Activated CD8-positive, alpha-beta memory T cell treated with anti-CD3 and anti-CD28 coated beads, Interleukin-2, amount 10 ng/mL, durations not matched to agents 7 days and 5 days (primary cell): ENCODE data around the gene CD40LG. TPM values are rescaled to one million over a fixed set of nuclear protein-coding genes. Genes with fewer than 3 reads are reported as not detected.

Experiments used
- ATAC-seq: fragments of 150-1000 bp; cut with Tn5 transposase; one replicate; pipeline ENCODE4 v1.10.0; 2021; ENCODE audit warnings: moderate library complexity
- CTCF ChIA-PET: fragments of 350-600 bp; sonication (Branson Sonifier 250); formaldehyde crosslinking; loops from one replicate; lab custom pipeline; 2021; ENCODE audit warnings: antibody characterized with exemption; lab: Charles Lee
- DNase-seq: peaks from one replicate; pipeline ENCODE4 v3.0.0-alpha.2; 2020
- H3K27ac Mint-ChIP-seq: one replicate; pipeline ENCODE4 v1.8.0; 2021; ENCODE audit warnings: mild to moderate bottlenecking, mixed read lengths
- H3K27me3 Mint-ChIP-seq: one replicate; pipeline ENCODE4 v1.8.0; 2021; ENCODE audit warnings: mixed read lengths
- H3K36me3 Mint-ChIP-seq: one replicate; pipeline ENCODE4 v1.8.0; 2021; ENCODE audit warnings: mild to moderate bottlenecking, mixed read lengths
- H3K4me1 Mint-ChIP-seq: one replicate; pipeline ENCODE4 v1.8.0; 2021; ENCODE audit warnings: mixed read lengths
- H3K4me3 Mint-ChIP-seq: one replicate; pipeline ENCODE4 v1.8.0; 2021; ENCODE audit warnings: mild to moderate bottlenecking, moderate library complexity, mixed read lengths
- H3K9me3 Mint-ChIP-seq: one replicate; pipeline ENCODE4 v1.8.0; 2022; ENCODE audit warnings: low read depth, mixed read lengths
- total RNA-seq, 2 experiments: library from RNA; stranded (reverse); gene quantifications; one replicate each; pipeline ENCODE4 v1.2.3, GENCODE V29; 2021

Gene CD40LG
- 10 to 100 TPM in 1 of 2 experiments, 1 to 10 TPM in 1; 5.9 to 12.7 TPM for total RNA-seq

DNA sequence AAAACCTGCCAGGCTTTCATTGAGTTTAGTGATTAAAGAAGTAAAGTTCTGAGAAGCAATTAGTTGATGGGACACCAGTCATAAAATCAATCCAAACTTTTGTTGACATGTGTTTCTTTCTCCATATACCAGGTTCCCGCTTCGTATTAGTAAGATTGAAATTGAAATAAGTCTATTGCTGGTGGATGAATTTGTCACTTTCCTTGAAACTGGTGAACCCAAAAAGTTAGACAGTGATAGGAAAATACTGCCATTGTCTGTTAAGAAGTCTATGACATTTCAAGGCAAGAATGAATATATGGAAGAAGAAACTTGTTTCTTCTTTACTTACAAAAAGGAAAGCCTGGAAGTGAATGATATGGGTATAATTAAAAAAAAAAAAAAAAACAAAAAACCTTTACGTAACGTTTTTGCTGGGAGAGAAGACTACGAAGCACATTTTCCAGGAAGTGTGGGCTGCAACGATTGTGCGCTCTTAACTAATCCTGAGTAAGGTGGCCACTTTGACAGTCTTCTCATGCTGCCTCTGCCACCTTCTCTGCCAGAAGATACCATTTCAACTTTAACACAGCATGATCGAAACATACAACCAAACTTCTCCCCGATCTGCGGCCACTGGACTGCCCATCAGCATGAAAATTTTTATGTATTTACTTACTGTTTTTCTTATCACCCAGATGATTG lies at the start of gene CD40LG:
TSS of gene CD40LG (plus strand) at position 482 of the 684 bp plus-strand sequence. CDS start at position 573, 91 bp downstream.
- CTCF ChIA-PET = no interaction called here
- H3K4me1 Mint-ChIP-seq = peaks cover 42% of the 10 kb centered on the region
- peaks cover 41% of the 10 kb centered on the region for H3K36me3 Mint-ChIP-seq
- no peaks in the 10 kb centered on the region for H3K27me3 Mint-ChIP-seq
- no peak for DNase-seq
- H3K4me3 Mint-ChIP-seq = peak within 1 kb of the TSS; percentile 56
- peaks cover 7% of the 10 kb centered on the region for H3K9me3 Mint-ChIP-seq
- no peak within 1 kb of the TSS for H3K27ac Mint-ChIP-seq
- no peak for ATAC-seq

DNA sequence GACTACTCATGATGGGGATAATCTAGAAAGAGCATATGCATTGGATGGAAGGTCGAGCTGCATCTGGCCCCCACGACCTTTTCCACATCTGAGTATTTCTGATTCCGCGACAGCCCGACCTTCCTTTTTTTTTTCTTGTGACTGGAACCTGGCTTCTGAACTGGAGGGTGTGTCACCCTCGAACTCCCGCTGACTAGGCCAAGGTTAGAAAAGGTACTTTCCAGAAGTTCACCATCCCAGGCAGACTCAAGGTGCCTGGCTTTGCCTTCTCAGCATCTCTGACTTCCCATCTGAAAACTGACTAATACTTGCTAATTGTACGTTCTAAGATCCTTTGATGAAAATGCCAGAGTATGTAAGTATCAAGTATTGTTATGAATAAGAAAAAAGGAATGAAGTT lies 49.3 kb upstream of the CD40LG start:
- CTCF ChIA-PET = interaction anchor here (1.1 kb wide), 1 partner anchor 19 kb away, joined by 3 read pairs; no protein-coding TSS in a partner anchor
- ATAC-seq (no peak), DNase-seq (no peak)
- Mint-ChIP-seq H3K4me1 (peaks cover 23% of the 10 kb centered on the region), H3K36me3 (peaks cover 2% of the 10 kb centered on the region), H3K27me3 (no peaks in the 10 kb centered on the region), H3K4me3 (no peak overlapping the region), H3K9me3 (no peaks in the 10 kb centered on the region), H3K27ac (no peak overlapping the region)

DNA sequence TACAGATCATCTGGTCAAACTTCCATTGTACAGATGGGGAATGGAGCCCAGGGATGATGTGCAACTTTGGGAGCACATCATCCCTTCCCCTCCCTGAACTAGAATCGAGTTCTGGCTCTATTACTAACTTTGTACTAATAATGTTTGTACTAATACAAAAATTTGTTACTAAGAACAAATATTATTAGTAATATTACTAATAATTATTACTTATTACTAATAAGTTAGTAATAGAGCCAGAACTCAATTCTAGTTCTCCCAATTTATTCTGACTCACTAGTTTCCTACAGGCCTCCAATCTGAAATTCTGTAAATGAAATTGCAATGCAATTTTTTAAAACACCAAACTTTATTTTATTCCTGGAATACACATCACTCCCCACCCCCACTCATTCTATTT lies 47.9 kb upstream of the CD40LG start:
- peaks cover 2% of the 10 kb centered on the region for H3K36me3 Mint-ChIP-seq
- no peaks in the 10 kb centered on the region for H3K9me3 Mint-ChIP-seq
- CTCF ChIA-PET = interaction anchor here (0.6 kb wide), 1 partner anchor 508 kb away, joined by 3 read pairs; no protein-coding TSS in a partner anchor
- peaks cover 23% of the 10 kb centered on the region for H3K4me1 Mint-ChIP-seq
- H3K4me3 Mint-ChIP-seq = no peak overlapping the region
- DNase-seq = no peak
- no peaks in the 10 kb centered on the region for H3K27me3 Mint-ChIP-seq
- H3K27ac Mint-ChIP-seq = no peak overlapping the region
- no peak for ATAC-seq

DNA sequence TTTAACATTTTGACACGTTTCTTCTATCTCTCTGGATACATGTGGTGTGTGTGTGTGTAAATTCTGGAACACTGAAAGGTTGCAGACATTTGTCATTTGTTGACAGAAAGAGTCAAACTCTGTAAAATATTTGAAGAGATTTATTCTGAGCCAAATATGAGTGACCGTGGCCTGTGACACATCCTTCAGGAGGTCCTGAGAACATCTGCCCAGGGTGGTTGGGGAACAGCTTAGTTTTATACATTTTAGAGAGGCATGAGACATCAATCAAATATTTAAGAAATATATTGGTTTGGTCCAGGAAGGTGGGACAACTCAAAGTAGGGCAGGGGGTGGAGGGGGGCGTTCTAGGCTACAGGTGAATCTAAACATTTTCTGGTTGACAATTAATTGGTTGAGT lies 40.7 kb upstream of the CD40LG start:
- Mint-ChIP-seq H3K4me3 (no peak overlapping the region), H3K4me1 (peaks cover 39% of the 10 kb centered on the region), H3K9me3 (peaks cover 3% of the 10 kb centered on the region), H3K27me3 (no peaks in the 10 kb centered on the region), H3K27ac (no peak overlapping the region), H3K36me3 (peaks cover 9% of the 10 kb centered on the region)
- DNase-seq = no peak
- CTCF ChIA-PET = interaction anchor here (0.8 to 4.8 kb wide), 5 partner anchors 23 to 318 kb away, joined by 3 to 57 read pairs (median 3); no protein-coding TSS in a partner anchor
- ATAC-seq = no peak

DNA sequence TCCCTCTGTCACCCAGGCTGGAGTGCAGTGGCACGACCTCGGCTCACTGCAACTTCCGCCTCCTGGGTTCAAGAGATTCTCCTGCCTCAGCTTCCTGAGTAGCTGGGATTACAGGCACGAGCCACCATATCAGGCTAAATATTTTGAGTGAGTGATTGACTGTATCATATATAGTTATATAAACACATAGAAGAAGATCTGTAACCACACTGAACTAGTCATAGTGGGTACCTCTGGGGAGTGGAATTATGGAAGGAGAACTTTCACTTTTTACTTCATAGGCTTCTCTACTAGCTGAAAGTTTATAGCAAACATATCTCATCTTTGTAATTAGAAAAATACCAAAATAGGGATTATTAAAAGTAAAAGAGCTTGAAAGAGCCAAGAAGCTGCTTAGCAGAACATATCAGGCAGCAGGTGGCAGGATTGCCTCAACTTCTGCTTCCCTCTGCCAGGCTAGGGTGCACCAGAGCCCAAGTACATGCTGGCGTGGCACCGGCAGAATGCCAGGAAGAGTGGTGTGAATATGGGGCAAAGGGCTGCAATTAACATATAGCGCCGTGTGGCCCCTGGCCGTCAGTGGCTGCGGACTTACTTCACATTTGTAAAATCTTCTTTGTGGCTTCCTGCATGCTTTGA lies 39.5 kb upstream of the CD40LG start:
- Mint-ChIP-seq H3K36me3 (peaks cover 9% of the 10 kb centered on the region), H3K4me3 (no peak overlapping the region), H3K27me3 (no peaks in the 10 kb centered on the region), H3K4me1 (peaks cover 41% of the 10 kb centered on the region), H3K9me3 (peaks cover 3% of the 10 kb centered on the region), H3K27ac (peak overlapping the region; percentile 28)
- CTCF ChIA-PET = interaction anchor here (0.8 to 4.8 kb wide), 11 partner anchors 9 to 201 kb away, joined by 3 to 57 read pairs (median 5); no protein-coding TSS in a partner anchor
- ATAC-seq = peak; percentile 80
- peak; percentile 70 for DNase-seq

DNA sequence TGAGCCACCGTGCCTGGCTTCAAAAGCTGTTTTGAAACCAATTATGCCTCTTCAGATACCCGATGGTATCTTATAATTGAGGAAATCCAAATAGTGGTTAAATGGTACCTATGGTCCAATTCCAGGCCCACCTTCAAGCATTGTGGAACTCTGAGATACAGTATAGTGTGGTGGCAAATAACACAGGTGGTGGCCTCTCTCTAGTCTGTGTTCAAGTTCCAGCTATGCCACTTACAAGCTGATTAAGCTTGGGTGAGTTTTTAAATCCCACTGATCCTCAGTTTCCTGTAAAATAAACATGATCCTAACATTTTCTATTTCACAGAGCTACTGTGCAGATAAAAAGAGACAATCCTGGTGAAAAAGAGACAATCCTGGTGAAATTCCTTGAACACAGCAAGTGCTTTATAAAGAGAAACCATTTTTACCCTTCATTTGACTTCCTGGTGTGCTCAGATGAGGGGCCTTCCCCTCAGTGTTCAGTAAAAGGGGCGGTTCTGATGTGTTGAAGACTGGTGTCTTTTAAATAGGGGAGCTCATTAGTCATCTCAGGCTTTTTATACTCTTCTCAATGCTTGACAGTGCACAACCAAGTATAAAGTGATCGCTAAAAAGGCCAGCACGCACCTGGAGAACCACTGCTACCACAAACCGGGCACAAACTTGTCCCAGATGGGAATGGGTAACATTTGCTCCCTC lies 30.8 kb upstream of the CD40LG start:
- H3K36me3 Mint-ChIP-seq = peaks cover 7% of the 10 kb centered on the region
- peak overlapping the region; percentile 86 for H3K27ac Mint-ChIP-seq
- H3K9me3 Mint-ChIP-seq = no peaks in the 10 kb centered on the region
- peak; percentile 59 for DNase-seq
- H3K4me1 Mint-ChIP-seq = peaks cover 58% of the 10 kb centered on the region
- CTCF ChIA-PET = interaction anchor here (1.0 to 3.9 kb wide), 6 partner anchors 9 to 77 kb away, joined by 3 to 13 read pairs (median 5); no protein-coding TSS in a partner anchor
- peak; percentile 90 for ATAC-seq
- H3K4me3 Mint-ChIP-seq = no peak overlapping the region
- H3K27me3 Mint-ChIP-seq = no peaks in the 10 kb centered on the region

DNA sequence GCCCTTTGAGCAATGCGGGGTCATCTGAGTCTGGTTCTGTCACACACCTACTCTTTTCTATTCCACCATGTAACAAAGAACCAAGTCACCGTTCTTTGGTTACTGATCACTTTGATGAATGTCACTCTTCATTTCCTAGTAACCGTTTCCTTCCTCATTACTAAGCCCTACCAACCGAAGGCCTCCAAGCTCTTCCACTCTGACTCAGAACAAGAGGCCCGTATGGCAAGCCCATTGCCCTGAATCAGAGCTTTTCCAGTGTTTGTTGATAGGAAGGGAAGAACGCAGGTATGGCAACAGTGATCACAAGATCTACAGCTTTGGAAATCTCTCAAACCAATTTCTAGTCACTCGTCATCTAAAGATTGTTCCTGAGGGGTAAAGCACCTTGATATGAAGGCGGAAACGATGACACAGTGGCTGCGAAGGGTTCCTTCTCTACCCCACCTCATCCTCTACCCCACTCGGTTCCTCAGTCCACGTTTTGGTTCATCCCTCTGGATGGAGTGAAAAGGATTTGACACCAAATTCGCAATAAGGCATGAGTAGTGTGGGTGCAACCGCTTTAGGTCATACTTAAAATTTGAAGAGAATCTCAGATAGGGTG lies 28.0 kb upstream of the CD40LG start:
- DNase-seq (peak; percentile 59), ATAC-seq (peak; percentile 59)
- Mint-ChIP-seq H3K4me1 (peaks cover 83% of the 10 kb centered on the region), H3K9me3 (peaks cover 3% of the 10 kb centered on the region), H3K27me3 (no peaks in the 10 kb centered on the region), H3K36me3 (peaks cover 14% of the 10 kb centered on the region), H3K27ac (peak overlapping the region; percentile 84), H3K4me3 (no peak overlapping the region)
- CTCF ChIA-PET = interaction anchor here (1.1 to 3.9 kb wide), 3 partner anchors 8 to 74 kb away, joined by 3 to 13 read pairs (median 3); no protein-coding TSS in a partner anchor

DNA sequence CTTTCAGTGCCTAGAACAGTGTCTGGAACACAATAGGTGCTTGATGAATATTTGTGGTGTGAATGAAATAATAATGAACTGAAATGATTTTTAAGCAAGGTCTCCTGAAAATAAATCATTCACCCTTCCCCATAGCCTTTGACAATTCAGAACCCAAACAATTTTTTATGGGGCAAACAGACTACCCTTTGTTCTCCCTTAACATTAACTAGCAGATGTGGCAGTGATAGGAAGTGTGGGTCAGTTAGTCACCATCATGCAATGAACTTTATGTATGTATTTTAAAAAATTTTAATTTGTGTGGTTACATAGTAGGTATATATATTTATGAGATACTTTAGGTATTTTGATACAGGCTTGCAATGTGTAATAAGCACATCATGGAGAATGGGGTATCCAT lies 27.2 kb upstream of the CD40LG start:
- CTCF ChIA-PET = interaction anchor here (1.1 kb wide), 1 partner anchor 8 kb away, joined by 3 read pairs; no protein-coding TSS in a partner anchor
- DNase-seq (no peak), ATAC-seq (no peak)
- Mint-ChIP-seq H3K27me3 (no peaks in the 10 kb centered on the region), H3K4me1 (peaks cover 87% of the 10 kb centered on the region), H3K36me3 (peaks cover 14% of the 10 kb centered on the region), H3K27ac (peak overlapping the region; percentile 84), H3K4me3 (no peak overlapping the region), H3K9me3 (peaks cover 3% of the 10 kb centered on the region)

DNA sequence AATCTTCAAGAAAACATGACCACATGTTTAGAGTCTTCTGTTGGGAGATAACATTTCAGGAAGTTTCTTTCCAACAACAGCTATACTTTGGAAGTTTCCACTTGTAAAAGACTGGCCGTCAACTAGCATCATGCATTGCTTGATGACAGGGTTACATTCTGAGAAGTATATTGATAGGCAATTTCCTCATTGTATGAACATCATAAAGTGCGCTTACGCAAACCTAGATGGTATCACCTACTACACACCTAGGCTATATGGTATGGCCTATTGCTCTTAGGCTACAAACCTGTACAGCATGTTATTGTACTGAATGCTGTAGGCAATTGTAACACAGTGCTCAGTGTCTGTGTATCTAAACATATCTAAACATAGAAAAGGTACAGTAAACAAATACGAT lies 25.4 kb upstream of the CD40LG start:
- CTCF ChIA-PET = interaction anchor here (1.4 to 2.9 kb wide), 3 partner anchors 13 to 72 kb away, joined by 4 to 11 read pairs (median 5); no protein-coding TSS in a partner anchor
- Mint-ChIP-seq H3K36me3 (peaks cover 14% of the 10 kb centered on the region), H3K4me1 (peaks cover 95% of the 10 kb centered on the region), H3K27ac (peak overlapping the region; percentile 89), H3K4me3 (no peak overlapping the region), H3K9me3 (peaks cover 3% of the 10 kb centered on the region), H3K27me3 (no peaks in the 10 kb centered on the region)
- DNase-seq = no peak
- ATAC-seq = no peak

DNA sequence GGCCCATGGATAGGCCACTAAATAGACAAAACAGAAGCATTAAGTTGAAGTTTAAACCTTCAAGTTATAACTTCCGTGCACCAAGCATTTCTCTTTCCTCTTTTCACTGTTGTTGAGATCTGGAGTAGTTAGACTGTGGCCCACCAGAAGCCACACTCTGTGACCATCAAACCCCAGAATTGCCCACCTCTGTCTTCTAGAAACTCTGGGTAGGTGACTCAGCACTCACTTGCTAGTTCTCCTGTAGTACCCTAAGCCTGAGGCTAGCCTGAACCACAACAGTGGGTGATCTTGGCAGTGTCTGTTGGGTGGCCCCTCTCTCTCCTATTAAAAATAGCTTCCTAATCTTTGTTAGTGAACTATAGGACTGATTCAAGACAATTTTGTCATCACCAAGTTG lies 24.6 kb upstream of the CD40LG start:
- CTCF ChIA-PET = interaction anchor here (0.7 to 2.9 kb wide), 4 partner anchors 9 to 47 kb away, joined by 3 to 11 read pairs (median 4); no protein-coding TSS in a partner anchor
- H3K36me3 Mint-ChIP-seq = peaks cover 14% of the 10 kb centered on the region
- peaks cover 3% of the 10 kb centered on the region for H3K9me3 Mint-ChIP-seq
- H3K4me3 Mint-ChIP-seq = no peak overlapping the region
- H3K4me1 Mint-ChIP-seq = peaks cover 95% of the 10 kb centered on the region
- peak overlapping the region; percentile 89 for H3K27ac Mint-ChIP-seq
- no peaks in the 10 kb centered on the region for H3K27me3 Mint-ChIP-seq
- ATAC-seq (peak; percentile 37), DNase-seq (peak; percentile 89)

DNA sequence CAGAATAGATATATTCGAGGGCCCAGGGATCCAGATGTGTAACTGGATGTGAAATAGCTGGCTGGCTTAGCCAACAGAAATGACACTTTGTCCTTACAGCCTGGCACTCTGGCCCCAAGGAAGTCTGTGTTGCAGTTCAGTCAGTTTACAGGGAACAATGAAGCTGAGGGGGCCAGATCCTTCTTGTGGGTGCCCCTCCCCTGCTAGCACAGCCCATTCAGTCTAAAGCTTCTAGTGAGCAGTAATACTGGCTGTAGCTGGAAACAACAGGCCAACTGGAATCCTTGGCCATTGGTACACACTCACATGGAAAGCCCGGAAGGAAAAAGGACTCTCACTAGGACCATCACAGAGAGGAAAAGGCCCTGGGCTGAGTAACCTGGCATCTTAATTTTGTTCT lies 22.7 kb upstream of the CD40LG start:
- no peak overlapping the region for H3K4me3 Mint-ChIP-seq
- DNase-seq (no peak), ATAC-seq (no peak)
- H3K27ac Mint-ChIP-seq = peak overlapping the region; percentile 93
- peaks cover 95% of the 10 kb centered on the region for H3K4me1 Mint-ChIP-seq
- peaks cover 3% of the 10 kb centered on the region for H3K9me3 Mint-ChIP-seq
- H3K27me3 Mint-ChIP-seq = no peaks in the 10 kb centered on the region
- H3K36me3 Mint-ChIP-seq = peaks cover 20% of the 10 kb centered on the region
- CTCF ChIA-PET = interaction anchor here (1.5 kb wide), 1 partner anchor 11 kb away, joined by 7 read pairs; no protein-coding TSS in a partner anchor

DNA sequence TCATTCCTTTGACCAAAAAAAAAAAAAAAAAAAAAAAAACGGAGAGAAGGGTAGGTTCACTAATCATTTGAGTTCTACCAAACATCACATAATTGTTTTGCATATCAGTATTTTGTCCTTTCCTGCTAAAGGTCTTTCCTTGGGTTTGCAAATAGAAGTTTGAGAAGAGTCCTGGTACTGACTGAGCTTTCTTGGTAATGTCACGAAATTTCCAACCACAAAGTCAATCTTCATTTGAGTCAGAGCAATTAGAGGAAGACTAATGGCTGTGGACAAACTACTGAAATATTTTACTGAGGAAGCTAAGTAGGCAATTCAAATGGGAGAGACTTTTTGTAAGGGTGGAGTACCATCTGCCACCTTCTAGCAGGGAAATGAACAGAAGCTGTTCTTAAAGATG lies 21.7 kb upstream of the CD40LG start:
- H3K36me3 Mint-ChIP-seq = peaks cover 18% of the 10 kb centered on the region
- no peaks in the 10 kb centered on the region for H3K27me3 Mint-ChIP-seq
- H3K9me3 Mint-ChIP-seq = peaks cover 3% of the 10 kb centered on the region
- H3K27ac Mint-ChIP-seq = peak overlapping the region; percentile 93
- H3K4me3 Mint-ChIP-seq = peak overlapping the region; percentile 40
- ATAC-seq (peak; percentile 42), DNase-seq (no peak)
- CTCF ChIA-PET = interaction anchor here (0.7 to 2.2 kb wide), 7 partner anchors 9 to 81 kb away, joined by 3 to 7 read pairs (median 5); no protein-coding TSS in a partner anchor
- peaks cover 98% of the 10 kb centered on the region for H3K4me1 Mint-ChIP-seq
